Measurements from ENCODE around the gene GABRA4. TPM values are rescaled to one million over a fixed set of nuclear protein-coding genes. Genes with fewer than 3 reads are reported as not detected.

GABRA4 gene
- total RNA-seq, 6 experiments from 2014 or later = not detected

DNA sequence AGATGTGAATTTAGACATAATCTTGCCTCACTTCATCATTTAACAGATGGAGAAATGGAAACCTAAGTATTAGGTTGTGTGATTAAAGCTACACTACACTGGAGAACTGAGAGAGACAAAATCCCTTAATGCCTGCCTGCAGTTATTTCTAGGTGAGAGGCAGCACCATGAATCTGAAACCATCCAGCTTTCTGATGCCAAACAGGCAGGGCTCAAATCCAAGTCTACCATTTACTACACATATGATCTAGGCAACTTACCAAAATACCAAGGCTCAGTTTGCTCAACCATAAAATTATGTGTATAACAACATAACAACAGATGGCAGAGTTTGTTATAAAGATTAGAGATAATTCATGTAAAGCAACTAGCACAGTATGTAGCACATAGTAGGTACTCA is 38.7 kb downstream of the GABRA4 start:
- no peaks in the 10 kb centered on the region for H3K4me1 Mint-ChIP-seq (ENCODE audit: low read depth)
- H3K27ac Mint-ChIP-seq = no peak overlapping the region
- no peaks in the 10 kb centered on the region for H3K9me3 Mint-ChIP-seq
- H3K4me3 Mint-ChIP-seq = no peak overlapping the region
- H3K36me3 Mint-ChIP-seq (ENCODE audit: low read depth) = no peaks in the 10 kb centered on the region
- H3K27me3 Mint-ChIP-seq (ENCODE audit: insufficient read depth) = no peaks in the 10 kb centered on the region
- no peak for DNase-seq
- TF ChIP-seq, protein P1, sequence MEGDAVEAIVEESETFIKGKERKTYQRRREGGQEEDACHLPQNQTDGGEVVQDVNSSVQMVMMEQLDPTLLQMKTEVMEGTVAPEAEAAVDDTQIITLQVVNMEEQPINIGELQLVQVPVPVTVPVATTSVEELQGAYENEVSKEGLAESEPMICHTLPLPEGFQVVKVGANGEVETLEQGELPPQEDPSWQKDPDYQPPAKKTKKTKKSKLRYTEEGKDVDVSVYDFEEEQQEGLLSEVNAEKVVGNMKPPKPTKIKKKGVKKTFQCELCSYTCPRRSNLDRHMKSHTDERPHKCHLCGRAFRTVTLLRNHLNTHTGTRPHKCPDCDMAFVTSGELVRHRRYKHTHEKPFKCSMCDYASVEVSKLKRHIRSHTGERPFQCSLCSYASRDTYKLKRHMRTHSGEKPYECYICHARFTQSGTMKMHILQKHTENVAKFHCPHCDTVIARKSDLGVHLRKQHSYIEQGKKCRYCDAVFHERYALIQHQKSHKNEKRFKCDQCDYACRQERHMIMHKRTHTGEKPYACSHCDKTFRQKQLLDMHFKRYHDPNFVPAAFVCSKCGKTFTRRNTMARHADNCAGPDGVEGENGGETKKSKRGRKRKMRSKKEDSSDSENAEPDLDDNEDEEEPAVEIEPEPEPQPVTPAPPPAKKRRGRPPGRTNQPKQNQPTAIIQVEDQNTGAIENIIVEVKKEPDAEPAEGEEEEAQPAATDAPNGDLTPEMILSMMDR (IDR thresholded peaks at IDR 0.05) = no peak

DNA sequence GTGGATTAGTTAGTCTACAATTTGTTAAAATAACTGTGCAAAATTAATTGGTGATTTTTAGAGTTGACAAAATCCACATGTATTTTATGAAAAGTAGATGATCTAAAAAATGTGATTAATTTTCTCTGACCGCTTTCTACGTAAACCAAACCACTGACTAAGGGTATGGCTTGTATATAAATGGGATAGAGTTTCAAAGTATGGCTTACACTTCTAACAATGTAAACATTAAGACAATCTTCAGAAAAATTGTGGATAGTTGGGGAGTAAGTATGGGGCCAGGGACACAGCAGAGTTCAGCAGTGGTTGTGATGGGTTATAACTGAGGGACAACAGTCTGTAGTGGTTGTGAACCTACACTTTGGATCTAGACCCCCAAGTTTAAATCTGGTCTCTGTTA is 39.8 kb downstream of the GABRA4 start:
- TF ChIP-seq, protein P1 (IDR thresholded peaks at IDR 0.05) = no peak
- Mint-ChIP-seq H3K4me1 (ENCODE audit: low read depth) (no peaks in the 10 kb centered on the region), H3K36me3 (ENCODE audit: low read depth) (no peaks in the 10 kb centered on the region), H3K27ac (no peak overlapping the region), H3K9me3 (no peaks in the 10 kb centered on the region), H3K4me3 (no peak overlapping the region), H3K27me3 (ENCODE audit: insufficient read depth) (no peaks in the 10 kb centered on the region)
- no peak for DNase-seq

DNA sequence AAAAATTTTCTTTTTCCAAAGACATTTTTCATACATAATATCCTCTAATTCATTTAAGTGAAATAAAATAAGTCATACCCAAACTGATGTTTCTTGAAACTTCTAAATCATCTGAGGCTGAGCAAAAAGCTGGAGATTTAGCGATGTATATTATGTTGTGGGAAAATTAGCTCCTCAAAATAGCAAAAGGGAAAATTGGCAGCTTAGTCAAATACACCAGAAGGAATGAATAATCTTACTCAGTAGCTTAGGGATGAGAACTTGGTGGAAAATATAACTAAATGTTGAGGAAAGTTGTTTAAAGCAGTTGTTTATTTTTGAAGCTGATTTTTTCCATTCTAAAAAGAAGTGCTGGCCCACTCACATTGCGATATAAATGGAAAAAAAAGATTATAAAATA is 40.9 kb downstream of the GABRA4 start:
- Mint-ChIP-seq H3K9me3 (no peaks in the 10 kb centered on the region), H3K27me3 (ENCODE audit: insufficient read depth) (no peaks in the 10 kb centered on the region), H3K36me3 (ENCODE audit: low read depth) (no peaks in the 10 kb centered on the region), H3K4me3 (no peak overlapping the region), H3K4me1 (ENCODE audit: low read depth) (no peaks in the 10 kb centered on the region), H3K27ac (no peak overlapping the region)
- TF ChIP-seq, protein P1 (IDR thresholded peaks at IDR 0.05) = no peak
- DNase-seq = no peak

- DNase-seq = no peak
- TF ChIP-seq, protein P1 (IDR thresholded peaks at IDR 0.05) = no peak
- Mint-ChIP-seq H3K4me1 (ENCODE audit: low read depth) (no peaks in the 10 kb centered on the region), H3K9me3 (no peaks in the 10 kb centered on the region), H3K36me3 (ENCODE audit: low read depth) (no peaks in the 10 kb centered on the region), H3K27me3 (ENCODE audit: insufficient read depth) (no peaks in the 10 kb centered on the region), H3K4me3 (no peak overlapping the region), H3K27ac (no peak overlapping the region)
Measured at GRCh38 chr4:46950826-46951225, 42.6 kb downstream of the GABRA4 start.

- H3K4me3 Mint-ChIP-seq = no peak overlapping the region
- TF ChIP-seq, protein P1 (IDR thresholded peaks at IDR 0.05) = no peak
- no peaks in the 10 kb centered on the region for H3K27me3 Mint-ChIP-seq (ENCODE audit: insufficient read depth)
- H3K36me3 Mint-ChIP-seq (ENCODE audit: low read depth) = no peaks in the 10 kb centered on the region
- DNase-seq = no peak
- H3K9me3 Mint-ChIP-seq = no peaks in the 10 kb centered on the region
- no peak overlapping the region for H3K27ac Mint-ChIP-seq
- H3K4me1 Mint-ChIP-seq (ENCODE audit: low read depth) = no peaks in the 10 kb centered on the region
Measured at GRCh38 chr4:46949822-46950221, 43.6 kb downstream of the GABRA4 start.

DNA sequence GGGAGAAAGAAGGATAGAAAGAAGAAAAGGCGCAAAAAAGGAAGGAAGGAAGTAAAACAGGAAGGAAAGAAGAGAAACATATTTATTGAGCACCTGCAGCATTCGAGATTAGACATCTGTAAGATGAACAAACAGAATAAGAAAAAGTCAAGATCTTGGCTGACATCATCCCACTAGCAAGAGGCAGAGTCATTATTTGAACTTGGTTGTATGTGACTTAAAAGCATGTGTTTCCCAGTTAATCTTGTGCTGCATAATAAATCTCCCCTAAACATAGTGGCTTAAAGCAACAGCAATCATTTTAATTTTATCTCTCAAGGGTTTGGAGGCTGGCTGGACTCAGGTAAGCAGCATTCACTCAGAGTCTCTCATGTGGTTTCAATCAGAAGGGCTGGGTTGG is 45.8 kb downstream of the GABRA4 start:
- Mint-ChIP-seq H3K4me3 (no peak overlapping the region), H3K4me1 (ENCODE audit: low read depth) (no peaks in the 10 kb centered on the region), H3K27me3 (ENCODE audit: insufficient read depth) (no peaks in the 10 kb centered on the region), H3K9me3 (no peaks in the 10 kb centered on the region; the same call in 1 of the 2 replicates), H3K36me3 (ENCODE audit: low read depth) (no peaks in the 10 kb centered on the region), H3K27ac (no peak overlapping the region)
- DNase-seq = no peak
- TF ChIP-seq, protein P1 (IDR thresholded peaks at IDR 0.05) = no peak
